ENCODE measurements around the gene NTN5.

GRCh38 chr19:48687776-48688175, 15.0 kb upstream of the NTN5 start:
- TF ChIP-seq CTCF (IDR thresholded peaks at IDR 0.05; ENCODE audit: low read length) (no peak), EZH2 (IDR thresholded peaks at IDR 0.05; ENCODE audit: borderline replicate concordance, low read length) (no peak)
